Ascending aorta (tissue), 2 donors: Measurements from ENCODE around the gene ANKRD24. TPM values are rescaled to one million over a fixed set of nuclear protein-coding genes. Genes with fewer than 3 reads are reported as not detected.
"Not testable (repeated sequence)": the region's sequence is repeated elsewhere in the genome, so short reads cannot be mapped to it uniquely, and the experiment has no call there.

Experiments
- DNase-seq, 2 donors: peaks; one replicate each; pipeline ENCODE4 v3.0.0-alpha.2; 2019; ENCODE audit warnings: low spot score in 2 of 2
- H3K27ac ChIP-seq, 2 donors: fragments of 200-600 bp; sonication (generic); one replicate each; pipeline ENCODE4 v1.5.1; 2016 to 2017; ENCODE audit warnings: mild to moderate bottlenecking in 1 of 2
- H3K27me3 ChIP-seq: fragments of 200-600 bp; sonication (generic); one replicate; pipeline ENCODE4 v1.5.1; 2017
- H3K36me3 ChIP-seq, 2 donors: fragments of 200-600 bp; sonication (generic); one replicate each; pipeline ENCODE4 v1.5.1; 2016
- H3K4me1 ChIP-seq, 2 donors: fragments of 200-600 bp; sonication (generic); one replicate each; pipeline ENCODE4 v1.5.1; 2016 to 2017; ENCODE audit warnings: mild to moderate bottlenecking in 1 of 2
- H3K4me3 ChIP-seq, 2 donors: fragments of 200-600 bp; sonication (generic); one replicate each; pipeline ENCODE4 v1.5.1; 2016 to 2017; ENCODE audit warnings: mild to moderate bottlenecking in 1 of 2
- H3K9me3 ChIP-seq, 2 donors: fragments of 200-600 bp; sonication (generic); one replicate each; pipeline ENCODE4 v1.5.1; 2016
- intact Hi-C: fragments of 100-400 bp; cut with DNase I; formaldehyde crosslinking; loops from one replicate; pipeline ENCODE4 v1.15.1; 2023
- total RNA-seq: library from RNA; depleted of rRNA; stranded (reverse); fragments of >200 nt; gene quantifications from one replicate; pipeline ENCODE4 v1.1.0, GENCODE V29; 2016
- TF ChIP-seq, protein P1 (sequence below), 3 experiments: fragments of 200-600 bp in 2 of 3; fragments of 450-650 bp in 1 of 3; sonication (generic) in 2 of 3; IDR thresholded peaks; one replicate each; pipeline ENCODE4 v1.5.1; 2016 to 2019; ENCODE audit warnings: antibody characterized with exemption in 3 of 3, mild to moderate bottlenecking in 1 of 3, moderate library complexity in 1 of 3

The ANKRD24 gene
- total RNA-seq, 1 donor from 2014 or later = not detected

DNA sequence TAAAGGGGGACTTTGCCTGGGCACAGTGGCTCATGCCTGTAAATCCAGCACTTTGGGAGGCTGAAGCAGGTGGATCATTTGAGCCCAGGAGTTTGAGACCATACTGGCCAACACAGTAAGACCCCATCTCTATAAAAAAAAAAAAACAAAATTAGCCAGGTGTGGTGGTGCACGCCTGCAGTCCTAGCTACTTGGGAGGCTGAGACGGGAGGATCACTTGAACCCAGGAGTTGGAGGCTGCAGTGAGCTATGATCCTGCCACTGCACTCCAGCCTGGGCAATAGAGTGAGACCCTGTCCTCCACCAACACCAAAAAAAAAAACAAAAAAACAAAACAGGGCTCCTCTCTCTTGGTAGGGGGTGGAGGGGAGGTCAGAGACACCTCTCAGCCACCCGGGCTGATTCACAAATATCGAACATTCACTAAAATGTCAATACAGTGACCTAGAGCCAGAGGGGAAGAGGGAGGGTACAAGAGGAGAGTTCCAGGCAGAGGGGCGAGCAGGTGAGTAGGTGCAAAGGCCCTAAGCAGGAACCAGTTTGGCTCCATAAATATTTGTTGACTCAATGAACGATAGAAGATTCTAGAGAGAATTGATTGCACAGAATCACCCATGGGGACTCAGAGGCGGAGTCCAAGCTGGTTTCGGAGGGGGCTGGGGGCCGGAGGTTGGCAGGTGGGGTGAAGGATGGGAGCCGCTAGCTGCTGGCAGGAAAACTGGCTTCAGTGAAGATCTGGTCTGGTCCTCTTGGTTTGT lies 30.1 kb upstream of the ANKRD24 start:
- Histone ChIP-seq H3K36me3 (no peaks in the 10 kb centered on the region), H3K9me3 (no peaks in the 10 kb centered on the region), H3K4me3 (no peak overlapping the region), H3K27me3 (no peaks in the 10 kb centered on the region), H3K4me1 (no peaks in the 10 kb centered on the region), H3K27ac (no peak overlapping the region)
- intact Hi-C loops = no loop called here
- TF ChIP-seq, protein P1, sequence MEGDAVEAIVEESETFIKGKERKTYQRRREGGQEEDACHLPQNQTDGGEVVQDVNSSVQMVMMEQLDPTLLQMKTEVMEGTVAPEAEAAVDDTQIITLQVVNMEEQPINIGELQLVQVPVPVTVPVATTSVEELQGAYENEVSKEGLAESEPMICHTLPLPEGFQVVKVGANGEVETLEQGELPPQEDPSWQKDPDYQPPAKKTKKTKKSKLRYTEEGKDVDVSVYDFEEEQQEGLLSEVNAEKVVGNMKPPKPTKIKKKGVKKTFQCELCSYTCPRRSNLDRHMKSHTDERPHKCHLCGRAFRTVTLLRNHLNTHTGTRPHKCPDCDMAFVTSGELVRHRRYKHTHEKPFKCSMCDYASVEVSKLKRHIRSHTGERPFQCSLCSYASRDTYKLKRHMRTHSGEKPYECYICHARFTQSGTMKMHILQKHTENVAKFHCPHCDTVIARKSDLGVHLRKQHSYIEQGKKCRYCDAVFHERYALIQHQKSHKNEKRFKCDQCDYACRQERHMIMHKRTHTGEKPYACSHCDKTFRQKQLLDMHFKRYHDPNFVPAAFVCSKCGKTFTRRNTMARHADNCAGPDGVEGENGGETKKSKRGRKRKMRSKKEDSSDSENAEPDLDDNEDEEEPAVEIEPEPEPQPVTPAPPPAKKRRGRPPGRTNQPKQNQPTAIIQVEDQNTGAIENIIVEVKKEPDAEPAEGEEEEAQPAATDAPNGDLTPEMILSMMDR (IDR thresholded peaks at IDR 0.05) = no peak
- DNase-seq = no peak

DNA sequence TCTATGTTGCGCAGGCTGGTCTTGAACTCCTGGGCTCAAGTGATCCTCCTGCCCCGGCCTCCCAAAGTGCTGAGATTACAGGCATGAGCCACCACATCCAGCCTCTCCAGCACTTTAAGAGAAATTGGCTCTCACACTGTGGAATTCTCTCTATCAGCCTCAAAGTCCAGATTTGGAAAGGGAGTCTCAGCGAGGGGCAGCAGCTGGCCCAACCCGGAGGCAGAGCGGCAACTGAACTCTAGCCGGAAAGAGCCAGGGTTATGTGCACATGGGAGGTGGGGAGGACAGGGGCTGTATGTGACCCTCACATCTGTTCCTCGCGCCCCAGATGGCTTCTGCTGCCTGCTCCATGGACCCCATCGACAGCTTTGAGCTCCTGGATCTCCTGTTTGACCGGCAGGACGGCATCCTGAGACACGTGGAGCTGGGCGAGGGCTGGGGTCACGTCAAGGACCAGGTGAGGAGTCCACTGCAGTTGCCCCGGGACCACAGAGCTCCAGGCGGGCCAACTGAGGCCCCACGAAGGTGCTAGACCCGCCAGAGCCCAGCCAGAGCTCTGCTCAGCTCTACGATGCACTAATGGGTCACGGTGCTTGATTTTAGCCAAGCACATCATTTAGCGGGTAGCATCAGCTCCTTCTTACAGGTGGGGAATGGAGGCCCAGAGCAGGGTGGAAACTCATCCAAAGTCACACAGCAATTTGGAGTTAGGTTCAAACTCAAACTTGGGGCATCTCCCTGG lies 27.7 kb upstream of the ANKRD24 start:
- no peak for DNase-seq
- TF ChIP-seq, protein P1 (IDR thresholded peaks at IDR 0.05) = no peak
- no peaks in the 10 kb centered on the region for H3K36me3 ChIP-seq
- no peaks in the 10 kb centered on the region for H3K4me1 ChIP-seq
- H3K27ac ChIP-seq = no peak overlapping the region
- H3K4me3 ChIP-seq = no peak overlapping the region
- no peaks in the 10 kb centered on the region for H3K27me3 ChIP-seq
- intact Hi-C loops = no loop called here
- H3K9me3 ChIP-seq = no peaks in the 10 kb centered on the region

DNA sequence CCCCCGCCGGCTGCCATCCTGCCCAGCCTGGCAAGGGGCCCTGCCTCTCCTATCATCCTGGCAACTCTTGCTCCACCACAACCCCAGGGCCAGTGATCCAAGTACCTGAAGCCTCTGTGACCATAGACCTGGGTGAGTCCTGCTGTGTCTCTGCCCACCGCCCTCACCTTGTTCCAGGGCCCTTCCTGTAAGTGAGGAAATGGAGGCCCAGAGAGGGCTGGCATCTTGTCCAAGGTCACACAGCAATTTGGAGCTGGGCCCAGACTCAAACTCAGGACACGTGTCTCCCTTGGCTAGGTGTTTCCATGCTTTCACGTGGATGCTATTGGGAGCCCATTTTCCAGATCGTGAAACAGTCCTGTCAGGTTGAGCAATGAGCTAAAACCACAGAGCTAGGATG lies 25.3 kb upstream of the ANKRD24 start:
- no peaks in the 10 kb centered on the region for H3K4me1 ChIP-seq
- no peaks in the 10 kb centered on the region for H3K27me3 ChIP-seq
- intact Hi-C loops = no loop called here
- no peak for DNase-seq
- no peaks in the 10 kb centered on the region for H3K36me3 ChIP-seq
- TF ChIP-seq, protein P1 (IDR thresholded peaks at IDR 0.05) = no peak
- H3K4me3 ChIP-seq = no peak overlapping the region
- no peak overlapping the region for H3K27ac ChIP-seq
- H3K9me3 ChIP-seq = no peaks in the 10 kb centered on the region

DNA sequence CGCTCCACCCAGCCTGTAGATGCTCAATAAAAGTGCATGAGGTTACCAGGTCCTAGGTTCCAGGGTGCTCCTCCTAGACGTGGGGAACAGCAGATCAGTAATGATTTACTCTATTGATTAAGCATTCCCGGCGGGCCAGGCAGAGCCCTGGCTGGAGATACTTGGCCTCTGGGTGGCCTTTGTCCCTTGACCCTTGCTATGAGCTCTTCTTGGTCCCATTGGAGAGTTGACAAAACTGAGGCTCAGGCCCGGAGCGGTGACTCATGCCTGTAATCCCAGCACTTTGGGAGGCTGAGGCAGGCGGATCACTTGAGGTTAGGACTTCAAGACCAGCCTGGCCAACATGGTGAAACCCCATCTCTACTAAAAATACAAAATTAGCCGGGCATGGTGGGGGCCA lies 24.5 kb upstream of the ANKRD24 start:
- H3K36me3 ChIP-seq, H3K27me3 ChIP-seq, H3K4me3 ChIP-seq, H3K27ac ChIP-seq, H3K9me3 ChIP-seq, DNase-seq, H3K4me1 ChIP-seq, intact Hi-C loops: not testable (repeated sequence)

DNA sequence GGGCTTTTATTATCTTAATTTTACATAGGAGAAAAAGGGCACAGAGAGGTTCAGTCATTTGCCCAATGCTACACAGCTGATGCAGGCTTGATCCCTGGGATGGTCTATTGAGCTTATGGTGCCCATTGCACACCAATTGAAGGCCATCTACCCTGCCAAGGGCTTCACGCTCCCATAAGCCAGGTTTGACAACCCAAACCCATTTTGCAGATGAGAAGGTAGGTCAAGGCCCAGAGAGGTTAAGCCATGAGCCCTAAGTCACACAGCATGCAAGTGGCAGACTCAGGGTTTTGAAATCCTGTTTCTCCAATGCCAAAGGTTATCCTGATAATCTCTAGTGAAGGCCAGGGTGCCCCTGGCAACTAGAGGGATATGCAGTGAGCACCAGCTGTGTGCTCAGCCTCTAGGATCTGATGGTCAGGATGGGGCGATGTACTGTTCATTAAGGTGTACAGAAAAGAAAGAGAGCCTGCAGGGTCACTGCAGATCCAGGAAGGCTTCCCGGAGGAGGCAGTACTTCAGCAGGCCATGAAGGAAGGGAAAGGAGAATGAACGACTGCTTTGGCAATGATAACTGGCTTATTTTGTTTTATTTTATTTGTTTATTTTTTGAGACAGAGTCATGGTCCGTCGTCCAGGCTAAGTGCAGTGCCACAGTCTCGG lies 20.9 kb upstream of the ANKRD24 start:
- H3K9me3 ChIP-seq = no peaks in the 10 kb centered on the region
- H3K4me3 ChIP-seq = no peak overlapping the region
- no peaks in the 10 kb centered on the region for H3K27me3 ChIP-seq
- no peaks in the 10 kb centered on the region for H3K4me1 ChIP-seq
- intact Hi-C loops = no loop called here
- TF ChIP-seq, protein P1 (IDR thresholded peaks at IDR 0.05) = no peak
- no peak overlapping the region for H3K27ac ChIP-seq
- no peak for DNase-seq
- H3K36me3 ChIP-seq = no peaks in the 10 kb centered on the region

DNA sequence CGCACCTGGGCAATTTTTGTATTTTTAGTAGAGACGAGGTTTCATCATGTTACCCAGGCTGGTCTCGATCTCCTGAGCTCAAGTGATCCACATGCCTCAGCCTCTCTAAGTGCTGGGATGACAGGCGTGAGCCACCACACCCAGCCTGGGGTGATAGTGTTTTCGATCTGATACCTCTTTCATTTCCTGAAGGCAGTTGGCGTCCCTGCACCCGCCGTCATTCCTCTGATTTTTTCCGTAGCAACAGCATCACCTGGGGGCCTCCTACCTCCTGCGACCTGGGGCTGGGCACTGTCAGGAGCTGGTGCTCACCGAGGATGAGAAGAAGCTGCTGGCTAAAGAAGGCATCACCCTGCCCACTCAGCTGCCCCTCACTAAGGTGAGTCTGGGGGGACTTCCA lies 18.2 kb upstream of the ANKRD24 start:
- Histone ChIP-seq H3K9me3 (no peaks in the 10 kb centered on the region), H3K4me3 (no peak overlapping the region), H3K27ac (no peak overlapping the region), H3K4me1 (no peaks in the 10 kb centered on the region), H3K36me3 (no peaks in the 10 kb centered on the region), H3K27me3 (no peaks in the 10 kb centered on the region)
- DNase-seq = no peak
- TF ChIP-seq, protein P1 (IDR thresholded peaks at IDR 0.05) = no peak
- intact Hi-C loops = no loop called here
